Neural progenitor cell (in vitro differentiated cells): ENCODE results near the gene FOXO1. TPM values are rescaled to one million over a fixed set of nuclear protein-coding genes. Genes with fewer than 3 reads are reported as not detected.

Source experiments
- DNase-seq: peaks from one replicate; pipeline ENCODE4 v3.0.0-alpha.2; 2016; ENCODE audit warnings: low spot score
- H2AFZ ChIP-seq: fragments of 200-600 bp; sonication (generic); replicated peaks from 2 replicates; pipeline ENCODE4 v1.6.1; 2016; ENCODE audit warnings: antibody characterized with exemption
- H3F3A ChIP-seq: fragments of 200-600 bp; sonication (generic); 2 replicates; pipeline ENCODE4 v1.6.1; 2016; ENCODE audit warnings: antibody characterized with exemption, low read depth
- H3K27ac ChIP-seq: fragments of 200-600 bp; sonication (generic); 2 replicates; pipeline ENCODE4 v1.5.1; 2016; ENCODE audit warnings: mild to moderate bottlenecking
- H3K27me3 ChIP-seq: fragments of 200-600 bp; sonication (generic); 2 replicates; pipeline ENCODE4 v1.6.1; 2016; ENCODE audit warnings: mild to moderate bottlenecking, moderate library complexity
- H3K36me3 ChIP-seq: fragments of 200-600 bp; sonication (generic); 2 replicates; pipeline ENCODE4 v1.5.1; 2016
- H3K4me1 ChIP-seq: fragments of 200-600 bp; sonication (generic); 2 replicates; pipeline ENCODE4 v1.6.1; 2016; ENCODE audit warnings: mixed run types
- H3K4me2 ChIP-seq: fragments of 200-600 bp; sonication (generic); 2 replicates; pipeline ENCODE4 v1.6.1; 2016
- H3K4me3 ChIP-seq: fragments of 200-600 bp; sonication (generic); 2 replicates; pipeline ENCODE4 v1.5.1; 2016
- H3K79me2 ChIP-seq: fragments of 200-600 bp; sonication (generic); 2 replicates; pipeline ENCODE4 v1.6.1; 2016; ENCODE audit warnings: low read depth
- H3K9ac ChIP-seq: fragments of 200-600 bp; sonication (generic); 2 replicates; pipeline ENCODE4 v1.6.1; 2016
- H3K9me3 ChIP-seq: fragments of 200-600 bp; sonication (generic); 2 replicates; pipeline ENCODE4 v1.5.1; 2016; ENCODE audit warnings: low read depth
- H4K20me1 ChIP-seq: fragments of 200-600 bp; sonication (generic); 2 replicates; pipeline ENCODE4 v1.6.1; 2016; ENCODE audit warnings: low read depth
- H3K27ac Mint-ChIP-seq: 3 replicates; pipeline ENCODE4 v1.8.0; 2021; ENCODE audit warnings: mixed read lengths
- H3K27me3 Mint-ChIP-seq: 2 replicates; pipeline ENCODE4 v1.8.0; 2022; ENCODE audit warnings: low read depth, mild to moderate bottlenecking, inconsistent platforms, moderate library complexity, mixed read lengths; ENCODE audit not compliant: insufficient read depth
- H3K36me3 Mint-ChIP-seq: 3 replicates; pipeline ENCODE4 v1.8.0; 2021; ENCODE audit warnings: mixed read lengths
- H3K4me1 Mint-ChIP-seq: 3 replicates; pipeline ENCODE4 v1.8.0; 2021; ENCODE audit warnings: mixed read lengths
- H3K4me3 Mint-ChIP-seq: 3 replicates; pipeline ENCODE4 v1.8.0; 2021; ENCODE audit warnings: mild to moderate bottlenecking, moderate library complexity, mixed read lengths
- H3K9me3 Mint-ChIP-seq: 3 replicates; pipeline ENCODE4 v1.8.0; 2020; ENCODE audit warnings: mixed read lengths
- CTCF ChIP-seq: fragments of 200-600 bp; sonication (generic); IDR thresholded peaks from 2 replicates; pipeline ENCODE4 v1.5.1; 2017; ENCODE audit warnings: antibody characterized with exemption, mild to moderate bottlenecking
- EZH2 ChIP-seq: fragments of 200-600 bp; sonication (generic); IDR thresholded peaks from 2 replicates; pipeline ENCODE4 v1.6.1; 2017; ENCODE audit warnings: antibody characterized with exemption, mild to moderate bottlenecking, moderate library complexity
- EZH2phosphoT487 ChIP-seq: fragments of 200-600 bp; sonication (generic); IDR thresholded peaks from 2 replicates; pipeline ENCODE4 v1.6.1; 2017; ENCODE audit warnings: antibody characterized with exemption
- total RNA-seq: library from RNA; depleted of rRNA; stranded (reverse); fragments of >200 nt; gene quantifications from 2 replicates; pipeline ENCODE4 v1.2.3, GENCODE V29; 2015; ENCODE audit warnings: low replicate concordance

FOXO1 gene
- total RNA-seq, 1 donor from 2014 or later = 3.7 TPM

GRCh38 chr13:40673414-40673813, 7.0 kb upstream of the FOXO1 start:
- Mint-ChIP-seq H3K9me3 (no peaks in the 10 kb centered on the region), H3K27me3 (peaks cover 2% of the 10 kb centered on the region), H3K4me3 (no peak overlapping the region), H3K27ac (no peak overlapping the region), H3K4me1 (peaks cover 8% of the 10 kb centered on the region), H3K36me3 (no peaks in the 10 kb centered on the region)
- no peak overlapping the region for H3K4me2 ChIP-seq
- H4K20me1 ChIP-seq = no peaks in the 10 kb centered on the region
- no peaks in the 10 kb centered on the region for H3K27me3 ChIP-seq
- no peak overlapping the region for H3K4me3 ChIP-seq
- H2AFZ ChIP-seq = no peak overlapping the region
- H3K9ac ChIP-seq = no peak overlapping the region
- H3K79me2 ChIP-seq = no peaks in the 10 kb centered on the region
- H3F3A ChIP-seq = no peaks in the 10 kb centered on the region
- TF ChIP-seq CTCF (no peak), EZH2phosphoT487 (no peak), EZH2 (no peak)
- no peaks in the 10 kb centered on the region for H3K4me1 ChIP-seq
- no peak overlapping the region for H3K27ac ChIP-seq
- H3K36me3 ChIP-seq = no peaks in the 10 kb centered on the region
- no peaks in the 10 kb centered on the region for H3K9me3 ChIP-seq
- no peak for DNase-seq

GRCh38 chr13:40672765-40673397, 6.4 kb upstream of the FOXO1 start:
- no peak overlapping the region for H3K27ac Mint-ChIP-seq
- peaks cover 11% of the 10 kb centered on the region for H3K4me1 Mint-ChIP-seq

GRCh38 chr13:40671956-40672764, 5.7 kb upstream of the FOXO1 start:
- Mint-ChIP-seq H3K4me1 (peaks cover 13% of the 10 kb centered on the region), H3K36me3 (no peaks in the 10 kb centered on the region), H3K9me3 (no peaks in the 10 kb centered on the region), H3K27me3 (peaks cover 2% of the 10 kb centered on the region), H3K27ac (no peak overlapping the region), H3K4me3 (no peak overlapping the region)
- H4K20me1 ChIP-seq = no peaks in the 10 kb centered on the region
- H3K27ac ChIP-seq = no peak overlapping the region
- H3K79me2 ChIP-seq = no peaks in the 10 kb centered on the region
- DNase-seq = no peak
- no peaks in the 10 kb centered on the region for H3K36me3 ChIP-seq
- H2AFZ ChIP-seq = peak overlapping the region; percentile 34
- no peak overlapping the region for H3K4me3 ChIP-seq
- no peak overlapping the region for H3K4me2 ChIP-seq
- peaks cover 11% of the 10 kb centered on the region for H3K27me3 ChIP-seq
- no peak overlapping the region for H3K9ac ChIP-seq
- no peaks in the 10 kb centered on the region for H3K4me1 ChIP-seq
- H3K9me3 ChIP-seq = no peaks in the 10 kb centered on the region
- peaks cover 8% of the 10 kb centered on the region for H3F3A ChIP-seq
- no peak for TF ChIP-seq EZH2

More at GRCh38 chr13:40672765-40673397, 6.4 kb upstream of the FOXO1 start:
- TF ChIP-seq EZH2 = no peak
- Histone ChIP-seq H3F3A (peaks cover 3% of the 10 kb centered on the region), H3K4me2 (no peak overlapping the region), H3K9ac (no peak overlapping the region), H3K9me3 (no peaks in the 10 kb centered on the region), H3K4me1 (no peaks in the 10 kb centered on the region), H4K20me1 (no peaks in the 10 kb centered on the region), H3K27me3 (peaks cover 4% of the 10 kb centered on the region), H3K79me2 (no peaks in the 10 kb centered on the region), H3K36me3 (no peaks in the 10 kb centered on the region), H2AFZ (peak overlapping the region; percentile 34), H3K27ac (no peak overlapping the region), H3K4me3 (no peak overlapping the region)
- no peaks in the 10 kb centered on the region for H3K9me3 Mint-ChIP-seq
- no peak overlapping the region for H3K4me3 Mint-ChIP-seq
- H3K27me3 Mint-ChIP-seq = peaks cover 2% of the 10 kb centered on the region
- no peaks in the 10 kb centered on the region for H3K36me3 Mint-ChIP-seq
- no peak for DNase-seq

DNA sequence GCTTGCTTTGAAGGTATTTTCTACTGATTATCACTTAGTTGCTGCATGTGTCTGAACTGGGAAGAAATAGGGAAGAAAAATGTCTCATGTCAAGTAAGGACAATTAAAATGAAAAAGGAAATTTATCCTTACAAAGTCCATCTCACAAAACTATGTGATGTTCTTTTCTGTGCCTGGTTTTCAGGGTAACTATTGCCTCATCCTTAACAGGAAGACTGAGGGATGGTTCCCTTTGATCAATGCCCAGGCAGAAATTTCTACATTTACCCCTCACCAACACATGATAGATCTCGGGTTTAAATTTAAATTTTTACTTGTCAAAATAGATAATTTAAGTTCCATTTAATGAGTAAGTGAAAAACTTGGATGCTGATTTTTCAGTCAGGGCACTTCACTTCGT, 3.9 kb upstream of the FOXO1 start:
- no peaks in the 10 kb centered on the region for H3K36me3 ChIP-seq
- peaks cover 13% of the 10 kb centered on the region for H3F3A ChIP-seq
- no peak overlapping the region for H2AFZ ChIP-seq
- H3K9me3 ChIP-seq = no peaks in the 10 kb centered on the region
- H3K4me3 ChIP-seq = no peak overlapping the region
- no peak overlapping the region for H3K4me3 Mint-ChIP-seq
- H3K9me3 Mint-ChIP-seq = no peaks in the 10 kb centered on the region
- H3K9ac ChIP-seq = no peak overlapping the region
- H3K4me1 ChIP-seq = no peaks in the 10 kb centered on the region
- peaks cover 21% of the 10 kb centered on the region for H3K27me3 ChIP-seq
- TF ChIP-seq CTCF = no peak
- TF ChIP-seq EZH2 = no peak
- no peak for TF ChIP-seq EZH2phosphoT487
- no peaks in the 10 kb centered on the region for H3K36me3 Mint-ChIP-seq
- no peak overlapping the region for H3K27ac Mint-ChIP-seq
- H3K27me3 Mint-ChIP-seq = no peaks in the 10 kb centered on the region
- no peaks in the 10 kb centered on the region for H4K20me1 ChIP-seq
- no peak for DNase-seq
- H3K79me2 ChIP-seq = no peaks in the 10 kb centered on the region
- peaks cover 13% of the 10 kb centered on the region for H3K4me1 Mint-ChIP-seq
- H3K4me2 ChIP-seq = no peak overlapping the region
- no peak overlapping the region for H3K27ac ChIP-seq
